ENCODE data around the gene STK11IP.

- no peak for TF ChIP-seq POLR2AphosphoS5 (IDR thresholded peaks at IDR 0.05)
- no peak for TF ChIP-seq CTCF (IDR thresholded peaks at IDR 0.05)
- no peak for TF ChIP-seq POLR2A (IDR thresholded peaks at IDR 0.05)
Observed at GRCh38 chr2:219620546-219620945, 22.9 kb downstream of the STK11IP start.
